A673 (cell line): ENCODE results near the gene MYLK2. TPM values are rescaled to one million over a fixed set of nuclear protein-coding genes. Genes with fewer than 3 reads are reported as not detected.
A peak's percentile ranks its signal among the peaks of the same experiment; 100 is the strongest.

Experiments used
- BruUV-seq: library from RNA; stranded (reverse); fragments of 400-500 nt; replicated peaks from 2 replicates; lab custom pipeline; 2021; lab: Mats Ljungman, UMichigan
- CTCF ChIA-PET: fragments of 300-600 bp; sonication (Branson Sonifier 250); formaldehyde crosslinking; loops from one replicate; lab custom pipeline; 2022; ENCODE audit warnings: antibody characterized with exemption; lab: Charles Lee
- POLR2A ChIA-PET: fragments of 300-600 bp; sonication (Branson Sonifier 250); formaldehyde crosslinking; loops from one replicate; lab custom pipeline; 2022; ENCODE audit warnings: antibody characterized with exemption; ENCODE audit not compliant: low non-redundant PET; lab: Charles Lee
- DNase-seq: peaks from one replicate; pipeline ENCODE4 v3.0.0-alpha.2; 2015; ENCODE audit warnings: low spot score
- H3K27ac ChIP-seq: fragments of 200-600 bp; sonication (generic); 2 replicates; pipeline ENCODE4 v1.5.1; 2016; ENCODE audit warnings: mixed run types, low read depth, mild to moderate bottlenecking, mixed read lengths, antibody characterized with exemption, low read length; ENCODE audit not compliant: poor library complexity, severe bottlenecking
- H3K27me3 ChIP-seq: fragments of 200-600 bp; sonication (generic); replicated peaks from 2 replicates; pipeline ENCODE4 v1.6.1; 2017; ENCODE audit warnings: mixed run types, low read depth, mild to moderate bottlenecking, mixed read lengths, antibody characterized with exemption, low read length; ENCODE audit not compliant: insufficient read depth, poor library complexity
- H3K36me3 ChIP-seq: fragments of 200-600 bp; sonication (generic); 2 replicates; pipeline ENCODE4 v1.6.1; 2016; ENCODE audit warnings: mixed run types, mild to moderate bottlenecking, mixed read lengths, antibody characterized with exemption, low read length; ENCODE audit not compliant: insufficient read depth, poor library complexity, severe bottlenecking
- H3K4me1 ChIP-seq: fragments of 200-600 bp; sonication (generic); 2 replicates; pipeline ENCODE4 v1.6.1; 2017; ENCODE audit warnings: mixed run types, mild to moderate bottlenecking, mixed read lengths, antibody characterized with exemption, low read length; ENCODE audit not compliant: insufficient read depth, poor library complexity, severe bottlenecking
- H3K4me3 ChIP-seq: fragments of 200-600 bp; sonication (generic); 2 replicates; pipeline ENCODE4 v1.5.1; 2016; ENCODE audit warnings: low read depth, mixed run types, mild to moderate bottlenecking, mixed read lengths, low read length; ENCODE audit not compliant: poor library complexity, severe bottlenecking
- H3K9me3 ChIP-seq: fragments of 200-600 bp; sonication (generic); 2 replicates; pipeline ENCODE4 v1.6.1; 2016; ENCODE audit warnings: mixed run types, low read depth, mild to moderate bottlenecking, mixed read lengths, antibody characterized with exemption, low read length; ENCODE audit not compliant: poor library complexity, severe bottlenecking
- EZH2 ChIP-seq: fragments of 200-600 bp; sonication (generic); IDR thresholded peaks from 2 replicates; pipeline ENCODE4 v1.6.1; 2017; ENCODE audit warnings: borderline replicate concordance, low read depth, mild to moderate bottlenecking, mixed read lengths, antibody characterized with exemption, low read length; ENCODE audit not compliant: poor library complexity, severe bottlenecking
- intact Hi-C: fragments of 100-400 bp; cut with micrococcal nuclease; formaldehyde crosslinking; loops from one replicate; pipeline ENCODE4 v1.10.0; 2022; ENCODE audit not compliant: unreplicated experiment
- total RNA-seq: library from RNA; stranded (reverse); gene quantifications from 2 replicates; pipeline ENCODE4 v1.2.3, GENCODE V29; 2021
- TF ChIP-seq, protein P1 (sequence below): fragments of 300-800, 200-600 bp; sonication (generic); conservative IDR thresholded peaks from 2 replicates; pipeline ENCODE4 v1.5.1; 2017; ENCODE audit warnings: low read depth, mild to moderate bottlenecking, antibody characterized with exemption, low read length, moderate library complexity, mixed read lengths

The MYLK2 gene
- total RNA-seq, 1 experiment from 2014 or later = 1.3 TPM

- TF ChIP-seq, protein P1, sequence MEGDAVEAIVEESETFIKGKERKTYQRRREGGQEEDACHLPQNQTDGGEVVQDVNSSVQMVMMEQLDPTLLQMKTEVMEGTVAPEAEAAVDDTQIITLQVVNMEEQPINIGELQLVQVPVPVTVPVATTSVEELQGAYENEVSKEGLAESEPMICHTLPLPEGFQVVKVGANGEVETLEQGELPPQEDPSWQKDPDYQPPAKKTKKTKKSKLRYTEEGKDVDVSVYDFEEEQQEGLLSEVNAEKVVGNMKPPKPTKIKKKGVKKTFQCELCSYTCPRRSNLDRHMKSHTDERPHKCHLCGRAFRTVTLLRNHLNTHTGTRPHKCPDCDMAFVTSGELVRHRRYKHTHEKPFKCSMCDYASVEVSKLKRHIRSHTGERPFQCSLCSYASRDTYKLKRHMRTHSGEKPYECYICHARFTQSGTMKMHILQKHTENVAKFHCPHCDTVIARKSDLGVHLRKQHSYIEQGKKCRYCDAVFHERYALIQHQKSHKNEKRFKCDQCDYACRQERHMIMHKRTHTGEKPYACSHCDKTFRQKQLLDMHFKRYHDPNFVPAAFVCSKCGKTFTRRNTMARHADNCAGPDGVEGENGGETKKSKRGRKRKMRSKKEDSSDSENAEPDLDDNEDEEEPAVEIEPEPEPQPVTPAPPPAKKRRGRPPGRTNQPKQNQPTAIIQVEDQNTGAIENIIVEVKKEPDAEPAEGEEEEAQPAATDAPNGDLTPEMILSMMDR = no peak
- no peak for TF ChIP-seq EZH2
- H3K9me3 ChIP-seq = no peaks in the 10 kb centered on the region
- ChIA-PET CTCF (no interaction called here), POLR2A (no interaction called here)
- intact Hi-C loops = no loop called here
- H3K36me3 ChIP-seq = no peaks in the 10 kb centered on the region
- H3K4me3 ChIP-seq = no peak overlapping the region
- BruUV-seq = no TSS peak
- peaks cover 4% of the 10 kb centered on the region for H3K4me1 ChIP-seq
- H3K27ac ChIP-seq = no peak overlapping the region
- peaks cover 54% of the 10 kb centered on the region for H3K27me3 ChIP-seq
- no peak for DNase-seq
Measured at GRCh38 chr20:31859998-31860380, 40.8 kb downstream of the MYLK2 start.

DNA sequence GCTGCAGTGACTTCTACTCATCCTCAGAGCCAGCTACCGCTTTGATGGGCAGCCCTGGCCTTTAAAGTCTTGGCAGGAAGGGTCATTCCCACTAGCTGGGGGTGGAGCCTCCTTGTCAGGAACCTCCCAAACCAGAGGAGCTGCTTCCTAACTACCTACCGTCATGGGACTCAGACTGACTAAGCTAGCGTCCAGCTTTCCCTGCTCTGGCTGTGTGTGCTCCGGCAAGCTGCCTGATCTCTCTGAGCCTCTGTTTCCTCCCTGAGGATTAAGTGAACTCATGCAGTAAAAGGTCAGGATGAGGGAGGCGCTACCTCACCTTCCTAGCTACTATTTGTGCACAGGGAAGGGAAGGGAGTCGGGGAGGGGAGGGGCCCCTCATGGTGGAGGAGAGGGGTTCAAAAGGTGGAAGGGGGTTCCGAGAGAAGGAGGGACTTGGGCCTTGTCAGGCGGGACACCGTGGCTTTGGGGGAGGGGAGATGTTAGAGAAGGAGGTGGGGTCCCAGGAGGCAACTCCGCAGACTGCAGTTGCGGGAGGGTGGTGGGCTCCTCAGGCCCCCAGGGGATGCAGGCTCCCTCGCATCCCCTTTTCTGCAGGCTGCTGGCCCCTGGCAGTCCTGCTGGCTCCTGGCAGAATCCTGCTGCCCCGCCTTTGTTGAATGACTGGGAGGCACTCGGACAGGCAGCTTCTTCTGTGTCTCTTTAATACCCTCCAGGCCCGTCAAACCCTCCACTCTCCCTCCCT is 41.4 kb downstream of the MYLK2 start:
- intact Hi-C loops = no loop called here
- Histone ChIP-seq H3K4me1 (peaks cover 4% of the 10 kb centered on the region), H3K27me3 (peaks cover 48% of the 10 kb centered on the region), H3K9me3 (no peaks in the 10 kb centered on the region), H3K27ac (no peak overlapping the region), H3K36me3 (no peaks in the 10 kb centered on the region), H3K4me3 (peak overlapping the region; percentile 52)
- TF ChIP-seq EZH2 = no peak
- TF ChIP-seq, protein P1 = no peak
- DNase-seq = no peak
- POLR2A ChIA-PET = no interaction called here
- CTCF ChIA-PET = no interaction called here
- no TSS peak for BruUV-seq

GRCh38 chr20:31861135-31861384 is 41.9 kb downstream of the MYLK2 start:
- POLR2A ChIA-PET = no interaction called here
- CTCF ChIA-PET = no interaction called here
- Histone ChIP-seq H3K4me1 (peaks cover 4% of the 10 kb centered on the region), H3K36me3 (no peaks in the 10 kb centered on the region), H3K9me3 (no peaks in the 10 kb centered on the region), H3K27ac (no peak overlapping the region), H3K27me3 (peaks cover 47% of the 10 kb centered on the region), H3K4me3 (peak overlapping the region; percentile 52)
- intact Hi-C loops = no loop called here
- TF ChIP-seq EZH2 = peak; percentile 49
- TF ChIP-seq, protein P1 = no peak
- BruUV-seq = no TSS peak
- no peak for DNase-seq
